Epidermal melanocyte (primary cell): ENCODE measurements around the gene PEX11A.
A peak's percentile ranks its signal among the peaks of the same experiment; 100 is the strongest.

Source experiments
- DNase-seq: peaks from one replicate; pipeline ENCODE4 v3.0.0; 2011; ENCODE audit warnings: low spot score; ENCODE audit not compliant: insufficient read length

Gene PEX11A

DNA sequence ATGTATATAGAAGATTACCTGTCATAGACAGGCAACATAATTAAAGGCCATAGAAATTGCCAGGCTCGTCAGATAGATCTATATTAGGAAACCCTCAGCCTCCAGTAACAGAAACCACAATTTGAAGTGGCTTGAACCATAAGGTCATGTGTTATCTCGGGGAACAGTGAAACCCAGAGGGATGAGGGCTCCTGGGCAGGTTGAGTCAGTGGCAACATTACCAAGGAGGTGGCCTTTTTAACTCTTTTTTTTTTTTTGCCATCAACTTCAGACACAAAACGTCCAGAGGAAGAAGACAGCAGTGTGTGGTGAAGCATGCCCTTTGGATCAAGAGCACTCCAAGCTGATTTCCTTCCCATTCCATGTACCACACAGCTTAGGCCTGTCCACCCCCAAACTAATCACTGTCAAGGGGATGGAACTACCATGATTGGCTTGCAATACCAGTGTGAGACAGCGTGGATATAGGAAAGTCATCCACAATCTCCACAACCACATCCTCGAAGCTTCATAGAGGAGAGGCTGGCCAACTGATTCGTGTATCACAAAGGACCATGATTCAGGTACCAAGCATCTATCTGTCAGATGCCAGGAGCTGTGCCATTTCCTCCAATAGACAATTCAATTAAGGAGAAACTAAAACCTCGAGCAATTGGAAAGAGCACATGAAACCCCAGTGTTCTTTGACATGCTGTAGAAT is 34.3 kb downstream of the PEX11A start:
- no peak for DNase-seq

DNA sequence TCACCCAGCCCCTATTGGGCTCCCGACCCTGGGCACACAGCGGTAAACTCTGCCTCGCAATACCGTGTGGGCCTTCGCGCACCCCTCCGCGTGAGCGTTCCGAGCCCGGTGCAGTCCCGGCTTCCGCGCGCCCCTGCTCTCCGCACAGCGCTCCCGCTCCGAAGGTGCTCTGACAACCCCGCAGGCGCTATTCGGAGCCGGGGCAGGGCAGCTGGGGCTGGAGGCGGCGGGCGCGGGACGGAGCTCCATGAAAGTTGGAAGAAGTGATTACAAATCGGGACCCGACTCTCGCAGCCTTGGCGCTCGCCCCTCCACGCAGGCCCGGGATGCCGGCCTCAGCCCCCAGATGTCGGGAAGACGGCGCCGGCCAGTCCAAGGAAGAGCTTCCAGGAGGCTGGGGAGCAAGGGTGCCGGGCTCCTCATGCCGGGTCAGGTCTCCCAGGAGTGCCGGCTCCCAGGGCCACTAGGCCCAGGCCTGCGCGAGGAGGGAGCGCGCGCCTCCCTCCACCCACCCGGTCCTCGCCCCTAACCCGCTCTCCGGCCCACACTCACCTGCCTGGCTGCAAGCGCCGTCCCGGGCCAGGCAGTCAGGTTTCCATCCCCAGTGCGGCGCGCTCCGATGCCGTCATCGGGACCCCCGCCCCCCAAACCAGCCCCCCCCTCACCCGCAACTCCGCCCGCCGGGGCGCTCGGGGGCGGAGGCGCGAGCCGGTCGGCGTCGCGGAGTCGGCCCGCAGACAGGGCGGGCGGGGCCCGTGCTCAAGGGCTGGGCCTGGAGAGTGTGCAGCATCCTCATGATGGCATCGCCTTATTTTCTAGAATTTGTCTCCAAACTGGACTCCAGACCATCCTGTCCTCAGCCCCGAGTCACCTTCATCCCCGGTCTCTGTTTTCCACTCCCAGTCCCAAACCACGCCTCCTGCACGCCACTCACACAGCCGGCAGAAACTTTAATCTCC is 35.4 kb downstream of the PEX11A start, which contains the start of gene KIF7:
Gene KIF7 (minus strand): TSS at position 621 of the 959 bp plus-strand sequence. CDS start 2,537 bp downstream, outside the sequence.
- peak; percentile 66 for DNase-seq

DNA sequence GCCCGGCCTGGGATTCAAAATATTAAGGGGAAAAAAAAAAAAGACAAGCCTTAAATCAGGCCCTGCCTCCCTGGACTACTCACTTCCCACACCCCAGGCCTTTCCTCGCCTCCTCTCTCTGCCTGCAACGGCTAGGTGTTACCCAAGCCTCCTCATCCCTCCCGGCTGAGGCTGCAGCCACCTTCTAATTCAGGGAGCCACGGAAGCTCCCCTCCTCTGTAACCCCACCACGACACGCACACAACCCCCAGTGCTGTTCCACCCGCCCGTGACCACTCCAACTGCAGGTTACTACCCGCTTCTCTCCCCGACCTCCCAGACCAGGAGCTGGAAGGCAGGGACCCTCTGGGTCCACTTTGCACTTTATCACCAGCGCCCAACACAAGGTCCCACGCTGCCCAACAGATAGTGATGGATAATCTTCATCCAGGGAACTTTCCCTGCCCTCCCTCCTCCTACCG is 36.2 kb downstream of the PEX11A start:
- DNase-seq: no peak

DNA sequence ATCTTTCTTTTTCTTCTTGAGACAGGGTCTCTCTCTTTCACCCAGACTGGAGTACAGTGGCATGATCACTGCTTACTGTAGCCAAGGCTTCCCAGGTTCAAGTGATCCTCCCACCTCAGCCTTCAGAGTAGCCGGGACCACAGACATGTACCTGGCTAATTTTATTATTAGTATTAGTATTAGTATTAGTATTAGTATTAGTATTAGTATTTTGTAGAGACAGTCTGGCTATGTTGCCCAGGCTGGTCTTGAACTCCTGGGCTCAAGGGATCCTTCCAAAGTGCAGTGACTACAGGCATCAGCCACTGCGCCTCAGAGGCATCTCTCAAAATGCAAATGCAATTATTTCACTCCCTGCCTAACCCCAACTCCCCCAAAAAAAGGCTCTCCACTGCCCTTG is 37.0 kb downstream of the PEX11A start:
- no peak for DNase-seq

DNA sequence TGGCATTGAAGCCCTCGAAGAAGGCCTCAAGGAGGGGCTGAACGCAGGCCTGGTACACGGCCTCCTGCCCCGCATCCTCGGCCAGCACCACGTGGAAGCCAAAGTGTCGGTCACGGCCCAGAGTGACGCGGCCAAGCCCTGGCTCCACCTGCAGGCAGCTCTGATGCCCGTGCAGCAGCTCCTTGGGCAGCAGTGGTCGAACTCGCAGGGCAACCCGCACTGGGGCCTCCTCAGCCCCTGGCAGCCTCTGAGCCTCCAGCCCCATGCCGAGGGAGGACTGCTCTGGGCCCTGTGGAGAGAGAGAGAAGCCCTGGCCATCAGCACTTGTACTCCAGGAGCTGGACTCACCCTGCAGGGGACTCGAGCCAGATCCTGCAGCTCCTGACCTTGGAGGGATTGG is 37.9 kb downstream of the PEX11A start:
- DNase-seq: no peak

DNA sequence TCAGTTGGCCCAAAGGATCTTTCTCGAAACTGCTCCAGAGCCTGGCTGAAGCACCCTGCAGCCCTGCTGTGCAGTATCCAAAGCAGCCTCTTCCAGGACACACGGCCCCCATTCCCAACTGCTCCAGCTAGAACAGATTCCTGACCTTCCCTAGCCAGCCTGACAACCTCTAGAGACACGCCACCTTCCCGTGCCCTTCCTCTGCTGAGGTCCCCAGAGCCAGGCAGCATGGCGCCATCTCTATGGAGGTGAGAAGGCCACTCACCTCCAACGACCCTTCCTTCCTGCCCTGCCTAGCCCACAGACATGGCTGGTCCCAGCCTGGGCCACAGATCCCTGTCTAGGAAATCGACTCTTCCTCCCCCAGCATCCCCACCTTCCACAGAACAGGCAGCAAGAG is 38.4 kb downstream of the PEX11A start:
- no peak for DNase-seq

DNA sequence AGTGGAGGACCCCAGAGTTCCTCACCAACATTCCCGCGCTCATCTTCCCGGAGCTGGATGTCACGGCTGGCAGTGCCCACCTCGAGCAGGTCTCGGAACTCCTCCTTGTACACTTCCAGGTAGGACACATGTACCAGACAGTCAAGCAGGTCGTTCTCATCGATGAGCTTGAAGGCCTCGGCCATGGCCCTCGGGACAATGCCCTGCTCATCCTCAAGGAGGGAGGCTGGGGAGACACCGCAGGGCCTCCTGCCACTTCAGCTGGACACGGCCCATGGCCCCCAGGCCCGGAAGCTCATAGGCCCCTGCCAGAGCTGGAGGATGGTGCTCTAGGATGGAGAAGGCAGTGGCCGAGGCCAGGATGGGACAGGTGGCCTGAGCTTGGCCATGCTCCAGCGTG is 40.8 kb downstream of the PEX11A start:
- DNase-seq: no peak

DNA sequence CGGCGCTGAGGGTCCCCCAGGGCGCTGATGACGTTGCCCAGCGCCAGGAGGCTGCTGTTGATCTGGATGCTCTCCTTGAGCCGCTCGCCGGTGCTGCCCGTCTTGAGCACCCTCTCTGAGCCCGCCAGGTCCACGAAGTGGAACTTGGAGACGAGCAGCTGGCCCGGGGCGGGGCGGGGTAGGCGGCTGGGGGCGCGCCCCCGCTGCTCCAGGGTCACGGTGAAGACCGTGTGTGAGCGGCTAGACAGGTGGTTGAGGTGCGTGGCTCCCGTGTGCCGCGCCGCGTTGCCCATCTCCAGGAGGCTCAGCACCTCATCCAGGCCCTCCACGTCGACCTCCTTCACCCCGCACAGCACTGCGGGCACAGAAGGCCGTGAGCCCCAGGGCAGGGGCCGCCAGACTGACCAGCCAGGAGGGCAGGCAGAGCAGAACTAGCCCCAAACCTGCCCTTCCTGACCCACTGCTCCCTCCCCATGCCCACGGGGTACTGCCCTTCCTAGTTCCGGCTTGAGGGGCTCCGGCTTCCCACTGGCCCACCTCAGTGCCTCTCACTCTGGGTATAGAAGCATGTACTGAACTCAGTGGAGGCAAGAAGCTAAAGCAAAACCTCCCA is 41.4 kb downstream of the PEX11A start:
- DNase-seq: no peak

DNA sequence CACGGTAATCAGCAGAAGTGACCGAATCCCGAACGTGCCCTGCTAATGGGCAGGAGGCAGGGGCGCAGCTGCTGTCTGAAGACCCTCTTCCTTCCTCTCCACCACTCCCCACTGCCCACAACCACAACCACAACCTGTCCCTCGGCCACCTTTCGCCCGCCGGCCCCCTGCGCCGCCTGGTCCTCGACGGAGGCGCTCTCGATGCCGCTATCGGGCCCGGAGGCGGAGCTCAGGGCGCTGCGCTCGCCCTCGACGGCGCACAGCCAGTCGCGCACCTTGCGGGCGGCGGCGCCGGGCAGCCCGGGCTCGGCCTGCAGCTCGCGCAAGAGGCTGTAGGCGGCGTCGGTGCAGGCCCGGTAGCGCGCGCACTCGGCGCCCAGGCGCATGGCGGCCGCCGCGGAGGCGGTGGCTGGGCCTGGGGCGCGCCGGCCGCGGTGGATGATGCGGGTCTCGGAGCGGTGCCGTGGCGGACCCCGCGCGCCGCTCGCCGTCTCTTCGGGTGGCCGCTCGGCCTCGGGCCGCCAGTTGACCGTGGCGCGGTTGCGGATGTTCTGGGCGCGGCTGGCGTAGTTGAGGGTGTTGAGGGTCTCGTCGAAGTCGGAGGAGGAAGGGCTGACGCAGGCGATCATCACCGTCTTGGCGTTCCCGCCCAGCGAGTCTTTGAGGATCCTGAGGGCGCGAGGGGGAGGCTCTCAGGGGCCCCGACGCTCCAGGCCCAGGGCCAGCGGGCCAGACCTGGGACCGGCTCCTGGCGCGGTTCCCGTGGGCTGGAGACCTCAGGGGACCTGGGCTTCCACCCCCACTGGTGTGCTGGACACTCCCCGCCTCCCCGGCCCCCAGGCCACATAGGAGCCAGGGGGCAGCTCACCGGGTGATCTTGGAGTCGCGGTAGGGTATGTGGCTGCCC is 42.2 kb downstream of the PEX11A start:
- DNase-seq: no peak

DNA sequence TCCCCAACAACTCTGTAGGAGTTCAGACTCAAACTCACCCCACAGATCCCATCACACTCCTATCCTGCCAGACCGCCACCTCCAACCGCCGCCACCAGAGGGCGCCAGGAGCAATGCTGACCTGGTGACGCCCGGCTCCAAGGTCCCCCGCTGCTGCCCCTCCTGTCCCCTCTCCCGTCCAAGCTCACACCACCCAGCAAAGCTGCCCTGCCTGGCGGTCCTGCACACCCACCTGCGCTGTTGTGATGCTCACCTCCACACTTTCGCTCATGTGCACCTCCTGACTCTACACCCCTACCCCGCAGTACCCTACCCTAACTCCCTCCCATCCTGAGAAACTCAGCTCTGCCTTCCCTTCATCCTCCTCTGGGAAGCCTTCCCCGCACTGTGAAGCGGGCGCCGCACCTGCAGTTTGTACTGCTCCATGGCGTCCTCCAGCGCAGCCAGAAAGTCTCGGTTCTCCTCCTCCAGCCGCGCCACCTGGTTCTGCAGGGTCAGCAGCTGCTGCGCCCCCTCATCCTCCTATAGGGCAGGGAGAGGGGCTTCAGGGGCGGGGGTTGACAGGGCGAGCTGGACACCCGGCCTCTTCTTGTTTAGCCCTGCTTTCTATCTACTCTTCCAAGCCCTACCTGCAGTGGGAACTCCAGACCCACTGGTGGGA is 43.2 kb downstream of the PEX11A start:
- DNase-seq: peak; percentile 93

DNA sequence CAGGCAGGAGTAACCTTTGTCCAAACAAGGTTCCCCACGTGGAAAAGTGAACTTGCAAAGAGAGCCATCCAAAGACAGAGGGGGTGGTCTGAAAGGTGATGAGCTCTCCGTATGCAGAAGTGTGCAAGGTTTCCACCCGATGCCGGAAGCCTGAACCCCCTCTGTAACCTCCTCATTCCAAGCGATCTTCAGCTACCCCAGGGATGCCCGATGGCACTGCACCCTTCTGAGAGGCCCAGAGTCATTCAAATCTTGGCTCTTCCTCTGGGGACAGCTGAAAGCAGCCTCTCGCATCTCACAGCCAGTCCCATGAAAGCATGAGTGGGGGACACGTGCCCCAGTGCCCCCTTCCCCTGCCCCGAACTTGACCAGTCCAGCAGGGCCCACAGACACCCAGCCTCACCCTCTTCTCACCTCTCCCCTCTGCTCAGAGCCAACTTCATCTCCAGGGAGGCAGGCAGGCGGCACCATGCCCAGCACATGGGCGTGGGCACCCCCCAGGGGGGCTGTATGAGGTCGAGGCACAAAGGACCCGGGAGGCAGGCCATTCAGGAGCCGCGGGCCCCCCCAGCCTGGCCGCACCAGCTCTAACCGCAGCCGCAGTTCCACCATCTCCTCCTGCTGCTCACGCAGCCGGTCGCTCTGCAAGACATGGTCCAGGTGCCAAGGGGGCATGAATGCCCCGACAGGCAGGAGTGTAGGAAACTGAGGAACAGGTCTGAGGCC is 44.0 kb downstream of the PEX11A start:
- DNase-seq: no peak

DNA sequence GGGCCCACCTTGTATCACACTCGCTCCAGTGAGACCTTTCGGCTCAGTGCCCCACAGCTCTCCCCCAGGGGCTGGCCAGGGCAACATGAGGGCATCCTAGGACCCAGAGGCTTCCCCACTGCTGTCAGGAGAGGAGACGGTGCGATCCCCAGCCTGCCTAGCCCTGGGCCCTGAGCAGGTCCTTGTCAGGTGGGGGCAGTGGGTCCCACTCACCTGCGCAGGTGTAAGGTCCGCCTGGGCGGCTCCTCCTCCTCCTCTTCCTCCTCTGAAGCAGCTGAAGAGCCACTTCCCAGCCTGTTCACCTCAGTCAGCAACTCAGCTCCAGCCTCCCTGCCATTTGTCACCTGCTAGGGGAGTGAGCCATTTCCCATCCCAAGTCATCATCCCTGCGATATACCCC is 44.9 kb downstream of the PEX11A start:
- no peak for DNase-seq

DNA sequence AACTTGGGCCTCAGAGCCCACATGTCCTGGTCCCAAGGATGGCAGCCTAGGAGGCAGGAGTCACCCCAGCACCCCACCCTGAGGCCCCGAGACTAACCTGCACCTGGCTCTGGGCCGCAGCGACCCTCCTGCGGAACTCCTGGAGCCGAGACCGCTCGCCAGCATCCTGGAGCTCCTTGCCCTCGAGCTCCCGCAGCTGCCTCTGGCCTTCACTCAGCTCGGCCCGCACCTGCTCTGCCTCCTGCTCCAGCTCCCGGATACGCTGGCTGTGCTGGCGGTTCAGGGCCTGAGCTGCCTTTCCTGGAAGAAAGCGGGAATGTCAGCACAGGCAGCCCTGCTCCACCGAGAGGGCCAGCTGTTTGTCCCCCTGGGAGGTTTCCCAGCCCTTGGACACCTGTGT is 48.4 kb downstream of the PEX11A start:
- DNase-seq: no peak

DNA sequence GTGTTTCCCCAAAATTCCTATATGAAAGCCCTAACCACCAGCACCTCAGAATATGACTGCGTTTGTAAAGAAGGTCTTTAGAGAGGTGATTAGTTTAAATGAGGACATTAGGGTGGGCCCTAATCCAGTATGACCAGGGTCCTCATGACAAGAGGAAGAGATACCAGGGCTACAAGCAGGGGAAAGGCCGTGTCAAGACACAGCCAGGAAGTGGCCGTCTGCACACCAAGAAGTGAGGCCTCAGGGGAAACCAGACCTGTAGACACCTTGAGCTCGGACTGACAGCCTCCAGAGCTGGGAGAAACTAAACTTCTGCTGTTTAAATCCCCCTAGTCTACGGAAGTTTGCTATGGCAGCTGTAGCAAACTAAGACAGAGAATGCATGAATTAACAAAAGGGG is 49.5 kb downstream of the PEX11A start:
- DNase-seq: no peak

DNA sequence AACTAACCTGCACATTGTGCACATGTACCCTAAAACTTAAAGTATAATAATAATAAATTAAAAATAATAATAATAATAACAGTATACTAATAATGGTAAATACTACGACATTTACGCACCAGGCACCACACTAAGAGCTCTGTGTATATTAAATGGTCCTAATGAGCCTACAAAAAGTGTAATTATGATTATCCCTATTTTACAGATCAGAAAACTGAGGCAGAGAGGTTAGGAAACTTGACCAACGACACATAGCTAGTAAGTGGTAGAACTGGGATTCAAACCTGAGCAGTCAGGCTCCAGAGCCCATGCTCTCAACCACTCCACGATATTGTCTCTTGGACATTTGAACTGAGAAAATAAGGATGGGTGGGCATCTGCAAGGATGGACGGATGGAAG is 50.3 kb downstream of the PEX11A start:
- DNase-seq: no peak

DNA sequence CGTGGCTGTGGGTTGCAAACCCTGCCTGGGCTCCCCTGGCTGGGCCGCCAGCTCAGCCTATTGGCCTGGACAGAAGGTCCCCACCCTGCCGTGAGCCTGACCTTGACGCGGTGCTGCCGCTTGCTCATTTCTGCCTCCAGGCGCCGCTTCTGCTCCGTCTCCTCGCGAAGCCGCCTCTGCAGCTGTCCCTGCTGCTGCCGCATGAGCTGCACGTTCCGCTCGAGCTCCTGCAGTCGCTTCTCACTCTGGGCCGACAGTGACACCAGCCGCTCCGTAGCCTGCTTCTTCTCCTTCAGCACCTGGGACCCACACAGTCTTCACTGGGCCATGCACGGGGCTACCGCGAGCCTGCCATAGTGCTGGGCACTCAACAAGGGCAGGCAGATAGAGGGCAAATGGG is 57.0 kb downstream of the PEX11A start:
- DNase-seq: no peak

DNA sequence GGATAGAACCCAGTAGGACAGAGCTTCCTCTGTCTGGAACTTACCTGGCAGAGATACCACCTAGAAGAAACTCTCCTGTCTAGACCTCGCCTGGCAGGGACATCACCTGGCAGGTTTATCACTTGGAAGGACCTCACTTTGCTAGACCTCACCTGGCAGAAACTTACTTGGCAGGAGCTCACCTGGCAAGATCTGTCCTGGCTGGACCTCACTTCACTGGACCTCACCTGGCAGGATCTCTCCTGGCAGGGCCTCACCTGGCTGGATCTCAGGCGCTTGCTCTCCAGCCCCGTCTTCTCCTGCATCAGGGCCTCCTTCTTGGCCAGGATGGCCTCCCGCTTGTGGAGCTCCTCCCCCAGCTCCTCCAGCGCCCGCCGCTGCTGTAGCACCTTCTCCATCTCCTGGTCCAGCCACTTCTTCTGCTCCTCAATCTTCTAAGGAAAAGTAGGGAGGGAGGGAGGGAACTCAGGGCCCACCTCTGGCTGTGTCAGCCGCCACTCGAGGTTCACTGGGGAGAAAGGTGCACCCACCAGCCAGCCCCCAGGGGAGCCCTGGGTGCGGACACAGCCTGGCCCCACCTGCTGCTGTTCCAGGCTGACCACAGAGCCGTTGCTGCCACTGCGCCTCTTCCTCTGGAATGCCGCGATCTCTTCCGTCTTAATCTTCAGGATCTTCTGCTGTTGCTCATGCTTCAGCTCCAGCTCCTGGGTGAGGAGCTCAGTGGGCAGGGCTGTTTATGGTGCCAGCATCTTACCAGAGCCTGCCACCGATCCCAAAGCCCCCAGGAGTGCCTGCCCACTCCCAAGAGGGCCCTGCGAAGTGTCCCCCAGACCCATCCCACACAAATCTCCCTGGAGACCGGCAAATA is 57.8 kb downstream of the PEX11A start:
- DNase-seq: no peak

DNA sequence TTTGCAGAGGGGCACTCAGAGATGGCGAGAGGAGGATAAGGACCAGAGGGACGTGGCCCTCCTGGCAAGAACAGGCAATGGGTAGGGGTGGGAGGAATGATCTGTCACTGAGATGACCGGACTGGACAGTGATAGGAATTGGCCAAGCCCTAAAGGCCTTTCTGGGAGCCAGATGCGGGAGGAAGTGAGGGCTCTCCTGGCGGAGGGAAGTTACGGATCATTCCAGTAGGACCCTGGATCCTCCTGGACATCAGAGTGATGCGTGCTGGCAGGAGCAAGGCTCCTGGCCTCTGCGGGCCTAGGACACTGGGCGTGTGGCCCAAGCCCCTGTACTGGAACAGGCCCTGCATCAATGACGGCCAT is 58.7 kb downstream of the PEX11A start:
- no peak for DNase-seq
